Measurements from ENCODE around the gene C2orf80. TPM values are rescaled to one million over a fixed set of nuclear protein-coding genes. Genes with fewer than 3 reads are reported as not detected.
"Not testable (repeated sequence)": the region's sequence is repeated elsewhere in the genome, so short reads cannot be mapped to it uniquely, and the experiment has no call there.

The C2orf80 gene
- total and polyA plus RNA-seq, 9 of the 15 experiments (the other 6 are each of a cell fraction or from before 2014, with no cell fraction given), result not detected

- TF ChIP-seq E4F1 (CRISPR knock-in tag; IDR thresholded peaks at IDR 0.05; ENCODE audit: borderline replicate concordance), result no peak
Observed at GRCh38 chr2:208118918-208119317, 70.9 kb downstream of the C2orf80 start (continued).

GRCh38 chr2:208117390-208117789 is 72.4 kb downstream of the C2orf80 start:
- H2AFZ ChIP-seq (ENCODE audit: low read depth, low read length); H3K27ac ChIP-seq (ENCODE audit: extremely low read depth, low read depth, low read length); H4K20me1 ChIP-seq (replicated peaks; ENCODE audit: control insufficient read depth, insufficient read depth, low read length); H3K9me3 ChIP-seq (replicated peaks; ENCODE audit: control insufficient read depth, insufficient read depth, low read depth, low read length); CTCF ChIA-PET (ENCODE audit: low intra/inter-chr PET ratio); intact Hi-C loops (cut with micrococcal nuclease); H3K36me3 ChIP-seq (ENCODE audit: control insufficient read depth, insufficient read depth, low read length); ATAC-seq; H3K4me2 ChIP-seq (ENCODE audit: insufficient read depth, low read length); H3K9me1 ChIP-seq (ENCODE audit: control insufficient read depth, insufficient read depth, low read length); in situ Hi-C loops (cut with MboI); H3K27me3 ChIP-seq (ENCODE audit: control insufficient read depth in 2 of 2, insufficient read depth in 2 of 2, low read length in 2 of 2); H3K4me1 ChIP-seq (replicated peaks in 1 of 2; ENCODE audit: control insufficient read depth in 2 of 2, insufficient read depth in 2 of 2, low read length in 2 of 2); DNase-seq (ENCODE audit: extremely low read depth in 1 of 4, low spot score in 3 of 4); H3K79me2 ChIP-seq (ENCODE audit: control insufficient read depth, insufficient read depth, low read length); FAIRE-seq; BruUV-seq (replicated peaks); H3K4me3 ChIP-seq; H3K9ac ChIP-seq (ENCODE audit: insufficient read depth in 1 of 2, low read depth in 2 of 2, low read length in 2 of 2): not testable (repeated sequence)
- POLR2A ChIA-PET, result interaction anchor here (0.6 kb wide), 1 partner anchor 10 kb away, joined by 3 read pairs; no protein-coding TSS in a partner anchor
- TF ChIP-seq ARID1B (IDR thresholded peaks at IDR 0.05), result peak; percentile 38; the same call in 1 of the 2 replicates
- TF ChIP-seq CBFA2T3 (IDR thresholded peaks at IDR 0.05), result peak; percentile 63
- peak; percentile 59 for TF ChIP-seq TCF3 (CRISPR knock-in tag; IDR thresholded peaks at IDR 0.05)
- peak; percentile 36 for TF ChIP-seq CBFA2T2 (conservative IDR thresholded peaks at IDR 0.05)
- TF ChIP-seq NR2C1 (IDR thresholded peaks at IDR 0.05), result peak; percentile 59; the same call in 1 of the 2 replicates
- peak; percentile 55; the same call in 1 of the 2 replicates for TF ChIP-seq NR2C1 (tag; IDR thresholded peaks at IDR 0.05)
- peak; percentile 60 to 72 for TF ChIP-seq TRIM24 (IDR thresholded peaks at IDR 0.05)
- TF ChIP-seq TAL1 (IDR thresholded peaks at IDR 0.05), result peak; percentile 53
- 33% methylated on average over 11 of the region's 11 CpGs for WGBS (ENCODE audit: insufficient coverage, low coverage, missing lambda C conversion rate)

Other genes with a start within 250 kb of the C2orf80 start
Only the 7 nearest of the 8 such genes appear.
- 0.86 and 1.0 TPM in 2 replicates for gene PLEKHM3, start 164.5 kb downstream of the C2orf80 start, total RNA-seq (2014; rRNA removed)
- gene PLEKHM3, start 164.5 kb downstream of the C2orf80 start, total RNA-seq (2014; rRNA removed; fragmentation: Illumina TruSeq; extraction: Trizol), result 1.5 and 1.6 TPM in 2 replicates
- 1.2 and 1.4 TPM in 2 replicates for gene PLEKHM3, start 164.5 kb downstream of the C2orf80 start, total RNA-seq (2015; rRNA removed; fragmentation: Illumina TruSeq; extraction: Trizol)
- gene PLEKHM3, start 164.5 kb downstream of the C2orf80 start, total RNA-seq (2021), result 1.0 and 1.3 TPM in 2 replicates
- gene PLEKHM3, start 164.5 kb downstream of the C2orf80 start, polyA plus RNA-seq (2011; rRNA removed), result 0.97 and 1.2 TPM in 2 replicates
- gene PLEKHM3, start 164.5 kb downstream of the C2orf80 start, polyA plus RNA-seq (2014; fragmentation: Illumina TruSeq; extraction: Trizol), result 1.0 and 1.1 TPM in 2 replicates
- under 1 TPM; 0.24 to 0.36 TPM for gene PLEKHM3, start 164.5 kb downstream of the C2orf80 start, polyA plus RNA-seq (2014; fragmentation: Nextera tagmentation; extraction: Ambion mirVana)
- gene PLEKHM3, start 164.5 kb downstream of the C2orf80 start, polyA plus RNA-seq (2014; rRNA removed), result 0.54 and 1.1 TPM in 2 replicates
- gene CRYGD, start 65.5 kb downstream of the C2orf80 start, total RNA-seq (2014; rRNA removed), result not detected in 2 replicates
- gene CRYGD, start 65.5 kb downstream of the C2orf80 start, total RNA-seq (2014; rRNA removed; fragmentation: Illumina TruSeq; extraction: Trizol), result not detected in 2 replicates
- gene CRYGD, start 65.5 kb downstream of the C2orf80 start, total RNA-seq (2015; rRNA removed; fragmentation: Illumina TruSeq; extraction: Trizol), result not detected in 2 replicates
- gene CRYGD, start 65.5 kb downstream of the C2orf80 start, total RNA-seq (2021), result not detected in 2 replicates
- not detected in 2 replicates for gene CRYGD, start 65.5 kb downstream of the C2orf80 start, polyA plus RNA-seq (2011; rRNA removed)
- not detected in 2 replicates for gene CRYGD, start 65.5 kb downstream of the C2orf80 start, polyA plus RNA-seq (2014; fragmentation: Illumina TruSeq; extraction: Trizol)
- gene CRYGD, start 65.5 kb downstream of the C2orf80 start, polyA plus RNA-seq (2014; fragmentation: Nextera tagmentation; extraction: Ambion mirVana), result not detected
- gene CRYGD, start 65.5 kb downstream of the C2orf80 start, polyA plus RNA-seq (2014; rRNA removed), result not detected in 2 replicates
- gene CRYGC, start 60.2 kb downstream of the C2orf80 start, total RNA-seq (2014; rRNA removed), result not detected in 2 replicates
- not detected in 2 replicates for gene CRYGC, start 60.2 kb downstream of the C2orf80 start, total RNA-seq (2014; rRNA removed; fragmentation: Illumina TruSeq; extraction: Trizol)
- gene CRYGC, start 60.2 kb downstream of the C2orf80 start, total RNA-seq (2015; rRNA removed; fragmentation: Illumina TruSeq; extraction: Trizol), result not detected in 2 replicates
- not detected in 2 replicates for gene CRYGC, start 60.2 kb downstream of the C2orf80 start, total RNA-seq (2021)
- not detected in 2 replicates for gene CRYGC, start 60.2 kb downstream of the C2orf80 start, polyA plus RNA-seq (2011; rRNA removed)
- not detected in 2 replicates for gene CRYGC, start 60.2 kb downstream of the C2orf80 start, polyA plus RNA-seq (2014; fragmentation: Illumina TruSeq; extraction: Trizol)
- gene CRYGC, start 60.2 kb downstream of the C2orf80 start, polyA plus RNA-seq (2014; fragmentation: Nextera tagmentation; extraction: Ambion mirVana), result not detected
- not detected in 2 replicates for gene CRYGC, start 60.2 kb downstream of the C2orf80 start, polyA plus RNA-seq (2014; rRNA removed)
- gene CRYGB, start 43.9 kb downstream of the C2orf80 start, total RNA-seq (2014; rRNA removed), result not detected in 2 replicates
- not detected in 2 replicates for gene CRYGB, start 43.9 kb downstream of the C2orf80 start, total RNA-seq (2014; rRNA removed; fragmentation: Illumina TruSeq; extraction: Trizol)
- not detected in 2 replicates for gene CRYGB, start 43.9 kb downstream of the C2orf80 start, total RNA-seq (2015; rRNA removed; fragmentation: Illumina TruSeq; extraction: Trizol)
- gene CRYGB, start 43.9 kb downstream of the C2orf80 start, total RNA-seq (2021), result not detected in 2 replicates
- gene CRYGB, start 43.9 kb downstream of the C2orf80 start, polyA plus RNA-seq (2011; rRNA removed), result not detected in 2 replicates
- not detected in 2 replicates for gene CRYGB, start 43.9 kb downstream of the C2orf80 start, polyA plus RNA-seq (2014; fragmentation: Illumina TruSeq; extraction: Trizol)
- not detected for gene CRYGB, start 43.9 kb downstream of the C2orf80 start, polyA plus RNA-seq (2014; fragmentation: Nextera tagmentation; extraction: Ambion mirVana)
- gene CRYGB, start 43.9 kb downstream of the C2orf80 start, polyA plus RNA-seq (2014; rRNA removed), result not detected in 2 replicates
- not detected in 2 replicates for gene CRYGA, start 26.4 kb downstream of the C2orf80 start, total RNA-seq (2014; rRNA removed)
- gene CRYGA, start 26.4 kb downstream of the C2orf80 start, total RNA-seq (2014; rRNA removed; fragmentation: Illumina TruSeq; extraction: Trizol), result not detected in 2 replicates
- not detected in 2 replicates for gene CRYGA, start 26.4 kb downstream of the C2orf80 start, total RNA-seq (2015; rRNA removed; fragmentation: Illumina TruSeq; extraction: Trizol)
- gene CRYGA, start 26.4 kb downstream of the C2orf80 start, total RNA-seq (2021), result not detected in 2 replicates
- gene CRYGA, start 26.4 kb downstream of the C2orf80 start, polyA plus RNA-seq (2011; rRNA removed), result not detected in 2 replicates
- not detected in 2 replicates for gene CRYGA, start 26.4 kb downstream of the C2orf80 start, polyA plus RNA-seq (2014; fragmentation: Illumina TruSeq; extraction: Trizol)
- not detected for gene CRYGA, start 26.4 kb downstream of the C2orf80 start, polyA plus RNA-seq (2014; fragmentation: Nextera tagmentation; extraction: Ambion mirVana)
- gene CRYGA, start 26.4 kb downstream of the C2orf80 start, polyA plus RNA-seq (2014; rRNA removed), result not detected in 2 replicates
- 61.9 and 65.9 TPM in 2 replicates for gene IDH1, start 65.0 kb upstream of the C2orf80 start, total RNA-seq (2014; rRNA removed)
- gene IDH1, start 65.0 kb upstream of the C2orf80 start, total RNA-seq (2014; rRNA removed; fragmentation: Illumina TruSeq; extraction: Trizol), result 108 and 114 TPM in 2 replicates
- gene IDH1, start 65.0 kb upstream of the C2orf80 start, total RNA-seq (2015; rRNA removed; fragmentation: Illumina TruSeq; extraction: Trizol), result 94.4 and 101 TPM in 2 replicates
- 75.1 and 80.8 TPM in 2 replicates for gene IDH1, start 65.0 kb upstream of the C2orf80 start, total RNA-seq (2021)
- gene IDH1, start 65.0 kb upstream of the C2orf80 start, polyA plus RNA-seq (2011; rRNA removed), result 86.7 and 96.4 TPM in 2 replicates
- 93.5 and 108 TPM in 2 replicates for gene IDH1, start 65.0 kb upstream of the C2orf80 start, polyA plus RNA-seq (2014; fragmentation: Illumina TruSeq; extraction: Trizol)
- 100 to 1,000 TPM; 135 to 194 TPM for gene IDH1, start 65.0 kb upstream of the C2orf80 start, polyA plus RNA-seq (2014; fragmentation: Nextera tagmentation; extraction: Ambion mirVana)
- 92.6 and 103 TPM in 2 replicates for gene IDH1, start 65.0 kb upstream of the C2orf80 start, polyA plus RNA-seq (2014; rRNA removed)
- gene PIKFYVE, start 76.2 kb upstream of the C2orf80 start, total RNA-seq (2014; rRNA removed), result 14.4 and 14.9 TPM in 2 replicates
- gene PIKFYVE, start 76.2 kb upstream of the C2orf80 start, total RNA-seq (2014; rRNA removed; fragmentation: Illumina TruSeq; extraction: Trizol), result 22.7 and 24.8 TPM in 2 replicates
- gene PIKFYVE, start 76.2 kb upstream of the C2orf80 start, total RNA-seq (2015; rRNA removed; fragmentation: Illumina TruSeq; extraction: Trizol), result 18.9 and 19.1 TPM in 2 replicates
- gene PIKFYVE, start 76.2 kb upstream of the C2orf80 start, total RNA-seq (2021), result 17.1 and 19.0 TPM in 2 replicates
- 18.4 and 25.6 TPM in 2 replicates for gene PIKFYVE, start 76.2 kb upstream of the C2orf80 start, polyA plus RNA-seq (2011; rRNA removed)
- 14.5 and 16.7 TPM in 2 replicates for gene PIKFYVE, start 76.2 kb upstream of the C2orf80 start, polyA plus RNA-seq (2014; fragmentation: Illumina TruSeq; extraction: Trizol)
- gene PIKFYVE, start 76.2 kb upstream of the C2orf80 start, polyA plus RNA-seq (2014; fragmentation: Nextera tagmentation; extraction: Ambion mirVana), result 1 to 10 TPM; 3.6 to 3.7 TPM
- 11.5 and 11.8 TPM in 2 replicates for gene PIKFYVE, start 76.2 kb upstream of the C2orf80 start, polyA plus RNA-seq (2014; rRNA removed)

Data from K562 (cell line).